ENCODE data around the gene NUP93. TPM values are rescaled to one million over a fixed set of nuclear protein-coding genes. Genes with fewer than 3 reads are reported as not detected.

Gene NUP93
- total RNA-seq, 1 experiment from 2014 or later = 165 TPM

- H3K4me1 Mint-ChIP-seq = peaks cover 13% of the 10 kb centered on the region in 2 experiments
- H3K4me3 Mint-ChIP-seq = no peak overlapping the region
- Histone ChIP-seq H3K18ac (ENCODE audit: insufficient read length, low read depth, low read length) (no peak overlapping the region), H2BK120ac (ENCODE audit: low read depth, low read length, poor library complexity, severe bottlenecking) (no peak overlapping the region), H2BK12ac (ENCODE audit: insufficient read length, low read depth, low read length) (no peak overlapping the region), H4K20me1 (ENCODE audit: control insufficient read depth, insufficient read depth, insufficient read length) (no peaks in the 10 kb centered on the region), H2BK15ac (ENCODE audit: low read depth, low read length) (no peak overlapping the region), H3K4ac (ENCODE audit: low read depth, low read length) (no peak overlapping the region), H4K5ac (ENCODE audit: insufficient read length, low read depth, low read length) (no peak overlapping the region), H3K4me2 (ENCODE audit: insufficient read depth, insufficient read length, low read length) (no peak overlapping the region), H3T11ph (ENCODE audit: low read length) (no peak overlapping the region), H3K23me2 (ENCODE audit: insufficient read length, low read depth, low read length, poor library complexity, severe bottlenecking) (no peaks in the 10 kb centered on the region), H3K9me3 (ENCODE audit: control insufficient read depth, low read depth, low read length) (no peaks in the 10 kb centered on the region), H4K8ac (replicated peaks; ENCODE audit: insufficient read length, low read depth, low read length) (no peak overlapping the region), H3K27ac (ENCODE audit: insufficient read length, low read depth, low read length) (no peak overlapping the region), H3K23ac (ENCODE audit: insufficient read length, low read depth, low read length) (no peak overlapping the region), H3K79me2 (ENCODE audit: insufficient read depth, low read length) (no peaks in the 10 kb centered on the region), H2AK5ac (ENCODE audit: insufficient read length, low read length) (no peak overlapping the region), H3K27me3 (ENCODE audit: insufficient read depth, low read length) (no peaks in the 10 kb centered on the region; the same call in 1 of the 2 replicates), H2BK20ac (ENCODE audit: low read depth, low read length, poor library complexity, severe bottlenecking) (no peak overlapping the region), H2BK5ac (ENCODE audit: insufficient read length, low read length) (no peak overlapping the region), H3K56ac (ENCODE audit: insufficient read length, low read depth, low read length) (no peak overlapping the region), H3K79me1 (ENCODE audit: insufficient read depth, low read depth, low read length, poor library complexity, severe bottlenecking) (no peaks in the 10 kb centered on the region), H3K14ac (ENCODE audit: insufficient read depth, low read length) (no peak overlapping the region), H3K4me1 (ENCODE audit: insufficient read depth, low read length) (no peaks in the 10 kb centered on the region), H2AFZ (ENCODE audit: low read length) (no peak overlapping the region), H4K91ac (ENCODE audit: insufficient read length, low read depth, low read length) (no peak overlapping the region), H3K9ac (ENCODE audit: extremely low read depth, insufficient read length, low read length) (no peak overlapping the region)
- TF ChIP-seq, protein P1, sequence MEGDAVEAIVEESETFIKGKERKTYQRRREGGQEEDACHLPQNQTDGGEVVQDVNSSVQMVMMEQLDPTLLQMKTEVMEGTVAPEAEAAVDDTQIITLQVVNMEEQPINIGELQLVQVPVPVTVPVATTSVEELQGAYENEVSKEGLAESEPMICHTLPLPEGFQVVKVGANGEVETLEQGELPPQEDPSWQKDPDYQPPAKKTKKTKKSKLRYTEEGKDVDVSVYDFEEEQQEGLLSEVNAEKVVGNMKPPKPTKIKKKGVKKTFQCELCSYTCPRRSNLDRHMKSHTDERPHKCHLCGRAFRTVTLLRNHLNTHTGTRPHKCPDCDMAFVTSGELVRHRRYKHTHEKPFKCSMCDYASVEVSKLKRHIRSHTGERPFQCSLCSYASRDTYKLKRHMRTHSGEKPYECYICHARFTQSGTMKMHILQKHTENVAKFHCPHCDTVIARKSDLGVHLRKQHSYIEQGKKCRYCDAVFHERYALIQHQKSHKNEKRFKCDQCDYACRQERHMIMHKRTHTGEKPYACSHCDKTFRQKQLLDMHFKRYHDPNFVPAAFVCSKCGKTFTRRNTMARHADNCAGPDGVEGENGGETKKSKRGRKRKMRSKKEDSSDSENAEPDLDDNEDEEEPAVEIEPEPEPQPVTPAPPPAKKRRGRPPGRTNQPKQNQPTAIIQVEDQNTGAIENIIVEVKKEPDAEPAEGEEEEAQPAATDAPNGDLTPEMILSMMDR (conservative IDR thresholded peaks at IDR 0.05) = no peak
- H3K9me3 Mint-ChIP-seq = peaks cover 0 to 4% of the 10 kb centered on the region in 2 experiments; a peak in 2 of 5 replicates
- no peak for DNase-seq
- peaks cover 27% of the 10 kb centered on the region for H3K27me3 Mint-ChIP-seq (ENCODE audit: low read depth)
- H3K27ac Mint-ChIP-seq = no peak overlapping the region
- WGBS (ENCODE audit: extremely low coverage, insufficient read length, low lambda C conversion rate) = no CpG with 5 or more reads among the region's 3 CpGs
- H3K36me3 Mint-ChIP-seq (ENCODE audit: insufficient read depth in 1 of 3, low read depth in 3 of 3) = no peaks in the 10 kb centered on the region
These were observed 19.7 kb upstream of the NUP93 start for GRCh38 chr16:56710181-56710737.

Measured in H9 (cell line).